Hepatocyte (in vitro differentiated cells): ENCODE results near the gene C16orf92.

Experiments used
- CTCF ChIP-seq: fragments of 200-600 bp; sonication (generic); IDR thresholded peaks from 2 replicates; pipeline ENCODE4 v1.5.1; 2016; ENCODE audit warnings: antibody characterized with exemption, mild to moderate bottlenecking; ENCODE audit not compliant: poor library complexity
- EZH2 ChIP-seq: fragments of 200-600 bp; sonication (generic); IDR thresholded peaks from 2 replicates; pipeline ENCODE4 v1.6.1; 2016; ENCODE audit warnings: antibody characterized with exemption, mild to moderate bottlenecking, borderline replicate concordance

GRCh38 chr16:30053376-30054015 is 30.5 kb downstream of the C16orf92 start:
- TF ChIP-seq CTCF (no peak), EZH2 (no peak)
